Smooth muscle cell (in vitro differentiated cells): ENCODE results near the gene NT5E. TPM values are rescaled to one million over a fixed set of nuclear protein-coding genes. Genes with fewer than 3 reads are reported as not detected.
"Not testable (repeated sequence)": the region's sequence is repeated elsewhere in the genome, so short reads cannot be mapped to it uniquely, and the experiment has no call there.

Source experiments
- DNase-seq: peaks from one replicate; lab custom pipeline; 2025; ENCODE audit not compliant: unreplicated experiment; lab: John Stamatoyannopoulos, UW
- H2AFZ ChIP-seq: fragments of 200-600 bp; sonication (generic); 2 replicates; pipeline ENCODE4 v1.6.0; 2016; ENCODE audit warnings: antibody characterized with exemption, low read depth, mild to moderate bottlenecking
- H3F3A ChIP-seq: fragments of 200-600 bp; sonication (generic); 2 replicates; pipeline ENCODE4 v1.6.0; 2017; ENCODE audit warnings: antibody characterized with exemption, low read depth
- H3K27ac ChIP-seq: fragments of 200-600 bp; sonication (generic); 2 replicates; pipeline ENCODE4 v1.5.1; 2016; ENCODE audit warnings: low read depth, mild to moderate bottlenecking
- H3K27me3 ChIP-seq: fragments of 200-600 bp; sonication (generic); 2 replicates; pipeline ENCODE4 v1.6.1; 2016; ENCODE audit warnings: low read depth, mild to moderate bottlenecking
- H3K36me3 ChIP-seq: fragments of 200-600 bp; sonication (generic); 2 replicates; pipeline ENCODE4 v1.5.1; 2016; ENCODE audit warnings: low read depth
- H3K4me1 ChIP-seq: fragments of 200-600 bp; sonication (generic); 2 replicates; pipeline ENCODE4 v1.5.1; 2016; ENCODE audit warnings: low read depth
- H3K4me2 ChIP-seq: fragments of 200-600 bp; sonication (generic); 2 replicates; pipeline ENCODE4 v1.6.0; 2016; ENCODE audit warnings: mild to moderate bottlenecking
- H3K4me3 ChIP-seq: fragments of 200-600 bp; sonication (generic); 2 replicates; pipeline ENCODE4 v1.5.1; 2016; ENCODE audit warnings: mild to moderate bottlenecking
- H3K79me2 ChIP-seq: fragments of 200-600 bp; sonication (generic); 2 replicates; pipeline ENCODE4 v1.6.0; 2016; ENCODE audit warnings: low read depth, mild to moderate bottlenecking
- H3K9ac ChIP-seq: fragments of 200-600 bp; sonication (generic); 2 replicates; pipeline ENCODE4 v1.6.0; 2016; ENCODE audit warnings: low read depth
- H3K9me3 ChIP-seq: fragments of 200-600 bp; sonication (generic); replicated peaks from 2 replicates; pipeline ENCODE4 v1.5.1; 2016; ENCODE audit warnings: low read depth
- H4K20me1 ChIP-seq: fragments of 200-600 bp; sonication (generic); 2 replicates; pipeline ENCODE4 v1.6.0; 2016; ENCODE audit warnings: low read depth
- CTCF ChIP-seq: fragments of 200-600 bp; sonication (generic); IDR thresholded peaks from 2 replicates; pipeline ENCODE4 v1.5.1; 2017; ENCODE audit warnings: borderline replicate concordance, mild to moderate bottlenecking, antibody characterized with exemption; ENCODE audit not compliant: insufficient read depth, poor library complexity, severe bottlenecking
- WGBS: methylation state at CpG from one replicate; pipeline ENCODE4 v1.1.7; 2016; ENCODE audit warnings: low lambda C conversion rate; 5-methylcytosine and 5-hydroxymethylcytosine counted together
- polyA plus RNA-seq: library from polyadenylated mRNA; unstranded; fragments of >200 nt; fragmentation: Nextera tagmentation; extraction: Ambion mirVana; gene quantifications from 2 replicates; pipeline ENCODE4 v1.2.1, GENCODE V29; 2016
- total RNA-seq: library from RNA; depleted of rRNA; stranded (reverse); fragments of >200 nt; gene quantifications from 2 replicates; pipeline ENCODE4 v1.2.3, GENCODE V29; 2014

Gene NT5E
- total and polyA plus RNA-seq, 2 experiments from 2014 or later = 88.6 to 124 TPM

DNA sequence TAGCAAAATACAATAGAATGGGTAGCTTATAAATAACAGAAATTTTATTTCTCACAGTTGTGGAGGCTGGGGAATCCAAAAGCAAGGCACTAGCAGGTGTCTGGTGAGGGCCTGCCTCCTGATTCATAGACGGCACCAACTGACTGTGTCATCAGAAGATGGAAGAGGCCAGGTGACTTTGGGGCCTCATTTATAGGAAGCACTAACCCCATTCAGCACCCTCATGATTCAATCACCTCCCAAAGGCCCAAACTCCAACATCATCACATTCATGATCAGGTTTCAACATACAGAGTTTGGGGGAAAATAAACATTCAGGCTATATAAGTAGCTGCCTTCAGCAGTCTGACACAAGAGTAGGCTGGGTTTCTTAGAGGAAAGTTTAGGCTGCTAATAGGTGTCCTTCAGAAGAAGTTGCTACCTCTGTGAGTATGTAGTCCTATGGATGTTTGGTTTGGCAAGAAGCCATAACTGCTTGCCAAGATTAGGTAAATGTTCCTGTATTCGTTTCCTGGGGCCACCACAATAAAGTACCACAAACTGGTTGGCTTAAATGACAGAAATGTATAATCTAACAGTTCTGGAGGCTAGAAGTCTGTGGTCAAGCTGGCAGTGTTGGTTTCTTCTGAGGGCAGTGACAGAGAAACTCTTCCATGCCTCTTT is 48.8 kb downstream of the NT5E start:
- Histone ChIP-seq H3K9ac (no peak overlapping the region), H3K36me3 (peaks cover 6% of the 10 kb centered on the region), H2AFZ (no peak overlapping the region), H4K20me1 (no peaks in the 10 kb centered on the region), H3K9me3 (no peaks in the 10 kb centered on the region), H3K4me2 (no peak overlapping the region), H3K4me1 (no peaks in the 10 kb centered on the region), H3K27ac (no peak overlapping the region), H3K79me2 (no peaks in the 10 kb centered on the region), H3F3A (no peaks in the 10 kb centered on the region), H3K27me3 (no peaks in the 10 kb centered on the region), H3K4me3 (no peak overlapping the region)
- WGBS = 82% methylated on average over 2 of the region's 2 CpGs
- TF ChIP-seq CTCF = no peak
- no peak for DNase-seq

DNA sequence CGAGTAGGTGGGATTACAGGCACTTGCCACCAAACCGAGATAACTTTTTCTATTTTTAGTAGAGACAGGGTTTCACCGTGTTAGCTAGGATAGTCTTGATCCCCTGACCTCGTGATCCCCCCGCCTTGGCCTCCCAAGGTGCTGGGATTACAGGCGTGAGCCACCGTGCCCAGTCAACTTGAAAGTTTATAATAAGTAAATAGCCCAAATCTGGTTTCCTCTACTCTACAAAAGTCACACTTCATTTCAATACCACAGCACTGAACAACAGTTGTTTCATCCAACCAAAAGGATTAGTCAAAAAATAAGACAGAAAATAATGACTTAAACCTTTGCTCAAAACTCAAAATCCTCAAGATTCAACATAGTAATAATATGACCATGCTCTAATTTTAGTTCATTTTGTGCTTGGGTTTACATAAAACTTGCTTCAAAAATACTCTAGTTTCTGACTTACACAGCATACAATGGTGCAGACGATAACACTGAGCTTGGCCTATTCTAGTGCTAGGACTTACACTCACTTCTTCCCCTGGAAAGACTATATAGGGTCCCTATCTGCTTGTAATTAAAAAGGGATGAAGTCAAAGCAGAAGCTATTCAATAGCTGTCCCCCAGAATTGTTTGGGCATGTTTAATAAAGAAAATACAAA is 56.7 kb downstream of the NT5E start:
- Histone ChIP-seq H4K20me1 (no peaks in the 10 kb centered on the region), H3F3A (no peaks in the 10 kb centered on the region), H3K9ac (no peak overlapping the region), H3K9me3 (no peaks in the 10 kb centered on the region), H3K27me3 (no peaks in the 10 kb centered on the region), H3K4me2 (no peak overlapping the region), H3K27ac (no peak overlapping the region), H3K36me3 (peaks cover 13% of the 10 kb centered on the region), H3K4me1 (no peaks in the 10 kb centered on the region), H3K79me2 (no peaks in the 10 kb centered on the region), H3K4me3 (no peak overlapping the region), H2AFZ (no peak overlapping the region)
- no peak for TF ChIP-seq CTCF
- 93% methylated on average over 8 of the region's 8 CpGs for WGBS
- no peak for DNase-seq

- Histone ChIP-seq H3K36me3 (peaks cover 42% of the 10 kb centered on the region), H2AFZ (no peak overlapping the region), H3K79me2 (no peaks in the 10 kb centered on the region), H3K4me3 (no peak overlapping the region), H3K9ac (no peak overlapping the region), H3F3A (no peaks in the 10 kb centered on the region), H4K20me1 (no peaks in the 10 kb centered on the region), H3K9me3 (no peaks in the 10 kb centered on the region), H3K27me3 (no peaks in the 10 kb centered on the region), H3K27ac (no peak overlapping the region), H3K4me1 (no peaks in the 10 kb centered on the region), H3K4me2 (no peak overlapping the region)
- no peak for TF ChIP-seq CTCF
- DNase-seq = no peak
Observed at GRCh38 chr6:85516168-85516567, 66.3 kb downstream of the NT5E start.

- not testable (repeated sequence) for H4K20me1 ChIP-seq, H3K9me3 ChIP-seq, H3K4me1 ChIP-seq, H3K27me3 ChIP-seq, H3F3A ChIP-seq, H3K4me2 ChIP-seq, H3K9ac ChIP-seq, DNase-seq, H3K4me3 ChIP-seq, H2AFZ ChIP-seq, H3K79me2 ChIP-seq, H3K27ac ChIP-seq
- H3K36me3 ChIP-seq = peaks cover 19% of the 10 kb centered on the region
- WGBS = 91% methylated on average over 2 of the region's 2 CpGs
Observed at GRCh38 chr6:85524281-85524680, 74.4 kb downstream of the NT5E start.
